NOMO-1 treated with dmso at 0.1 percent for 144 hours (cell line): ENCODE results near the gene RASAL2.
"Not testable (repeated sequence)": the region's sequence is repeated elsewhere in the genome, so short reads cannot be mapped to it uniquely, and the experiment has no call there.

Source experiments
- DNase-seq: peaks from one replicate; lab custom pipeline; 2025; ENCODE audit not compliant: unreplicated experiment; lab: John Stamatoyannopoulos, UW

RASAL2 gene

GRCh38 chr1:178220094-178220493 is 126.2 kb downstream of the RASAL2 start:
- no peak for DNase-seq

DNA sequence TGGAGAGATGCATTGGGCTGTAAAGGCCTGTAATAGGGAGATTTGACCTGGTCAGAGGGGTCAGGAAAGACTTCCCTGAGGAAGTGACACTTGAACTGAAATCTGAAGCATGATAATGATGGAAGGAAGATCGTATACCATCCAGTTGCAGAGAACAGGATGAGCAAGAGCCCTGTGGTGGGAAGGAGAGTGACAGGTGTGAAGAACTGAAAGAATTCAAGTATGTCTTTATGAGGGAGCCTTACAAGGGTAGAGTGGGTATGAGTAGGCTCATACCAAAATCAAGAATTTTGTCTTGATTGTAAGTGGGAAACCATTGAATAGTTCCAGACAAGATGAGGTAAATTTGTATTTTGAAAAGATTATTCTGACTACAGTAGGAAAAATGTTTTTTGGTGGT is 129.4 kb downstream of the RASAL2 start:
- no peak for DNase-seq

GRCh38 chr1:178224358-178224757 is 130.5 kb downstream of the RASAL2 start:
- DNase-seq = no peak

- DNase-seq = no peak
Observed at GRCh38 chr1:178230881-178231409, 137.0 kb downstream of the RASAL2 start.

DNA sequence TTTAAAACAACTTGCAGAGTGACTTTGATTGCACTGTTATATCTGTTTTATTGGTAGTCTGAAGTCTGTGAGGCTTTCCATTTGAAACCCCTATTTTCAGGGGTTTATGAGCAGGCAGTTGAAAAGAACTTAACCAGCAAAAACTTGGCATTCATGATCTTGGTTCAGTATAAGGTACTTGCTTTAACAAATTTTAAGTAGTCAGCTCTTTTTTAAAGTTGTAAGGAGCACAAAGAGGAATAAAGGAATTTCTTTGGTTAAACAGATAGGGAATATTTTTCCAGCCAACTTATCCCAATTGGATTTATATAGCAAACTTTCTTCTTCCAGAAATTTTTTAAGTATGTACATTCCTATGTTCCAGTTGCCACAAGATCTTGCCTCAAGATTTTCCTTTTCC is 138.2 kb downstream of the RASAL2 start:
- no peak for DNase-seq

DNA sequence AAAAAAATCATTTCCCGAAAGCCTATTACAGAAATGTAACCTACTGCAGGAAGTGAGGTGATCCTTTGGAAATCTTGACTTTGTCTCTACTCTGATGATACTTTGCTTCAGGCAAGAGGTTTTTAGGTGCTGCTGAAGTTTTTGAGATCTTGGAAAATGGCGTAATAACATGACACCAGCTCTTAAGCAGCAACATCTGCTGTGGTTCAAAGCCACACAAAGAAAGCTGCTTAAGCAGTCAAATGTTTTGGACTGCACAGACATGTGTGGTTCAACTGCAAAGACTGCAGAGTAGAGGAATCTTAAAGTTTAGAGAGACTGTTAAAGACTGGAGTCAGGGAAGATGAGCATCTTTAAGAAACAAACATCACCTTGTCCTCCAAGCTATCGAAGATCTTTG is 139.0 kb downstream of the RASAL2 start:
- no peak for DNase-seq

- DNase-seq = no peak
Observed at GRCh38 chr1:178237121-178237520, 143.2 kb downstream of the RASAL2 start.

DNA sequence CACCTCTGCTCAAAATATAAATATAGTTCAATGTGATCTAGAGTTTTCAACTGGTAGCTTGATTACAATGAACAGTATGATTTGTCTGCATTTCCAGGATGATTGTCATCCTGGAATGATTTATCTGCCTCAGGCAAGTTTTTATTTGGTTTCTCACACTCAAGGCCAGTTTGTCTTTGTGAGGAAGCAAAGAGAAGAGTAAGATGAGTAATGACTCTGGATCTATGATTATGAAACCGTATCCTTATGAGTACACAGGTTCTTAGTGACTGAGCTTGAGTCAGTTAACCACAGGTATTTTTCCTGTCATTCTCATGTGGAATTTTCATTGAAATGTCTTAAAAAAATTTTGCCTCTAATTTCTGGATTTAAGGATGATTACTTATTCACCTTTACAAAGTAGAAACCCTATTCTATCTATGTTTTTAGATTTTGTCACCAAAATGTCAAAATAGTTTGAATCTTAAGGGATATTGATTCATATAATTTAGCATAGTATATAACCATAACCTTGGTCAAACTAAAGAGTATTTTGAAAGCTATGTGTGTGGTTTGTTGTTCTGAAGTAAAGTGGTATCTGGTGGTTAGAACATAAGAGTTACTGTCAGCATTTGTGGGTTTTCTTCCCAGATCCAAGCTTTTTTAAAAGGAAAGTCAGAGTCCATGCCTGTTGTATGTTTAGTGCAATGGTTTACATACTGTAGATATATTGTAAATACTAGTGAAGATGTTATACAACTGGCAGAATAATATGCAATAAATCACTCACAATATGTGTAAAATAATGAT is 145.0 kb downstream of the RASAL2 start:
- peak; percentile 6 for DNase-seq

GRCh38 chr1:178241057-178241456 is 147.2 kb downstream of the RASAL2 start:
- no peak for DNase-seq

GRCh38 chr1:178241837-178242236 is 147.9 kb downstream of the RASAL2 start:
- DNase-seq = no peak

GRCh38 chr1:178243119-178243518 is 149.2 kb downstream of the RASAL2 start:
- no peak for DNase-seq

- DNase-seq = no peak
Observed at GRCh38 chr1:178243890-178244289, 150.0 kb downstream of the RASAL2 start.

- DNase-seq = not testable (repeated sequence)
Observed at GRCh38 chr1:178248284-178248683, 154.4 kb downstream of the RASAL2 start.

DNA sequence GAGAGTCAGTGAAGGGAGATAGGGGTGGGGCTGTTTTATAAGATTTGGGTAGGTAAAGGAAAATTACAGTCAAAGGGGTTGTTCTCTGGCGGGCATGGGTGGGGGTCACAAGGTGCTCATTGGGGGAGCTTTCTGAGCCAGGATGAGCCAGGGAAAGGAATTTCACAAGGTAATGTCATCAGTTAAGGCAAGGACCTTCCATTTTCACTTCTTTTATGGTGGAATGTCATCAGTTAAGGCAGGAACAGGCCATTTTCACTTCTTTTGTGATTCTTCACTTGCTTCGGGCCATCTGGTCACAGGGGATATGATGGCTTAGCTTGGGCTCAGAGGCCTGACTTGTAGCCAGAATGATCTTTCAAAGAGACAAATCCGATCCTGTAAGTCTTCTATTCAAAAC is 159.7 kb downstream of the RASAL2 start:
- DNase-seq = not testable (repeated sequence)

DNA sequence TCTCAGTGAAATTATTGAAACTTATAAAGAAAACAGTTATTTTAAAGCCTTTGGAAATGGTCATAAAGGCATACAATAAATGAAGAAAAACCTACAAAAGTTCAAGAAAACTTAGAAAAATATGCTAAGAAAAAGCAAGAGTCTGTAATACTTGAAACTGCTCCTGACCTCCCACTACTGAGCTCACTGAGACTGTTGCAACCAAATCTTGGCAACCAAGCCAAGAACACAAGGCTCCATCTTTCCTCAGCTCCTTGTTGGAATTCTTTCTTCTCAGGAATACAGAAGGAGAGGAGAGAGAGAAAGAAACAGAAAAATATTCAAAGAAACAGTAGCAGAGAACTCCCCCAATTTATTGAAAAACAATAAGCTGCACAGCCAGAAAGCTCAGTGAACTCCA is 160.5 kb downstream of the RASAL2 start:
- DNase-seq = no peak

- no peak for DNase-seq
Observed at GRCh38 chr1:178258536-178258935, 164.6 kb downstream of the RASAL2 start.

- no peak for DNase-seq
Observed at GRCh38 chr1:178262120-178262500, 168.2 kb downstream of the RASAL2 start.

GRCh38 chr1:178263341-178263740 is 169.4 kb downstream of the RASAL2 start:
- no peak for DNase-seq

- DNase-seq = no peak
Observed at GRCh38 chr1:178266113-178266512, 172.2 kb downstream of the RASAL2 start.

DNA sequence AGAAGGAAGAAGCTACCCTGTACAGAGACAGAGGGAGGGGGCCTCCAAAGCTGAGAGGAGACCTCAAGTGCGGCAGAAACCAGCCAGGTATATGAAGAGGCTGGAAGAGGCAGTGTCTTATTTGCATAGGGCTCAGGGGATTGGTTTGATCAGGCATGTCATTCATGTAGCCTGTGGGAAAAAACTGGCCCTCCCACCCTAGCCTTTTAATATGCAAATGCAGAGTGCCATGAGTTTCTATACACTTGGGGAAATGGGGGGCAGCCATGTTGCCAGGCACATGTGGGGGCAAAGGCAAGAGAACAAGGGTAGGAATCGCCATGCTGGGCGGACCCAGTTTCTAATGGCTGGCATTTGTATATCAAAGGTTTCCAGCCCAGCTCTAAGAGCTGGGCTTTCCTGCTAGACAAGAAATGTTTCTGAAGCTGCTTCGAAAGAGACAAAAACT is 172.7 kb downstream of the RASAL2 start:
- DNase-seq = no peak

DNA sequence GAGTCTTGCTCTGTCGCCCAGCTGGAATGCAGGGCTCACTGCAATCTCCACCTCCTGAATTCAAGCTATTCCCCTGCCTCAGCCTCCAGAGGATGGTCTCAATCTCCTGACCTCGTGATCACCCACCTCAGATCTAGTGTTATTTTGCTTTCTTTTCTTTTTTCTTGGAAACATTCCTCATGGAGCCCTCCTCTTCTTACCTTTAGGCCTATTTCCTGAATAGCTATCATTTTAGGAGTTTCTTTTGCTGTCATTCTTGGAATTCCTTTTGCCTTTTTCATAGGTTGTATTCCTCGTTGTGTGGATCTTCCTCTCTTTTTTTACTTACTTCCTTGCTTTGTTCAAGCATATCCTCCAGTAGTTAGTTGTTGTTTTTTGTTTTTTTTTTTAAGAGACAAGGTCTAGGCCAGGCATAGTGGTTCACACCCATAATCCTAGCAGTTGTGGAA is 173.8 kb downstream of the RASAL2 start:
- DNase-seq = no peak

DNA sequence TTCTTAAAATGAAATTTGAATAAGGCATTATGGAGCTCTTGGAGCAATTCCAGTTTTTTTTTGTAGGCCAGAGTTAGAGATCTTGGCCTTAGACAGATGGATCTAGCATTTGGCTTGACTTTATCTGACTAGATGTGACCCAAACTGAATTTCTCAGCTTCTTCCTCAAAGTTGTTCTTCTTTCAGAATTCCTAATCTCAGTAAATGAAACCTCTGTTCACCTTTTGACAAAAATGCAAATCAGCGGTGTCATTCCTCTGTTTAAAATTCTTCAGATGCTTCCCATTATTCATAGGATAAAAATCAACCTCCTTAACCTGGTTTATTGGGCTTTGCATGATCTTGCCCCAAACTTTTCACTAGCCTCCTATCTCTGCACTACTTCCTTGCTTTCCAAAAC is 177.6 kb downstream of the RASAL2 start:
- DNase-seq = no peak
